ENCODE results near the gene AP3D1. TPM values are rescaled to one million over a fixed set of nuclear protein-coding genes. Genes with fewer than 3 reads are reported as not detected.

The AP3D1 gene
- total RNA-seq, 1 donor from 2014 or later, result 162 TPM

DNA sequence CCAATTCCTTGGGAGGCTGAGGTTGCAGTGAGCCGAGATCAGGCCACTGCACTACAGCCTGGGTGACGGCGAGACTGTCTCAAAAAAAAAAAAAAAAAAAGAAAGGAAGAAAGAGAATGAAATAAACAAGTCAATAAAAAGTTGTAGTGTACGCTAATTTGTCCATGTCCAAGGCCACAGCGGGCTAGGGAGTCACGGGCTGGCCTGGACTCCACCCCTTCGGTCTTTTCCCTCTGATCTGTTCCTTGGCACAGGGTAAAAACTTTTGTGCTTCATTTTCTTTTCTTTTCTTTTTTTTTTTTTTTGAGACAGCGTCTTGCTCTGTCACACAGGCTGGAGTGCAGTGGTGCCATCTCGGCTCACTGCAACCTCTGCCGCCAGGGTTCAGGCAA lies 80.9 kb downstream of the AP3D1 start:
- Mint-ChIP-seq H3K4me3 (ENCODE audit: unreplicated experiment) (no peak overlapping the region), H3K27ac (ENCODE audit: unreplicated experiment) (no peak overlapping the region), H3K9me3 (ENCODE audit: unreplicated experiment) (no peaks in the 10 kb centered on the region), H3K4me1 (ENCODE audit: low read depth, unreplicated experiment) (no peaks in the 10 kb centered on the region), H3K36me3 (ENCODE audit: low read depth, unreplicated experiment) (peaks cover 18% of the 10 kb centered on the region), H3K27me3 (ENCODE audit: low read depth, unreplicated experiment) (no peaks in the 10 kb centered on the region)
- no peaks in the 10 kb centered on the region for H4K20me1 ChIP-seq (ENCODE audit: insufficient read depth, low read length)
- no peaks in the 10 kb centered on the region for H3K27me3 ChIP-seq (ENCODE audit: insufficient read depth, low read length)
- no peak overlapping the region for H3K4me3 ChIP-seq (ENCODE audit: insufficient read depth, low read depth, low read length)
- no peak overlapping the region for H3K27ac ChIP-seq (ENCODE audit: low read depth, low read length)
- DNase-seq (ENCODE audit: low read depth) (no peak), FAIRE-seq (no peak)
- H3K9ac ChIP-seq (ENCODE audit: low read length), result no peak overlapping the region
- no peak for TF ChIP-seq EZH2 (IDR thresholded peaks at IDR 0.05; ENCODE audit: insufficient read depth, low read length)
- TF ChIP-seq, protein P1, sequence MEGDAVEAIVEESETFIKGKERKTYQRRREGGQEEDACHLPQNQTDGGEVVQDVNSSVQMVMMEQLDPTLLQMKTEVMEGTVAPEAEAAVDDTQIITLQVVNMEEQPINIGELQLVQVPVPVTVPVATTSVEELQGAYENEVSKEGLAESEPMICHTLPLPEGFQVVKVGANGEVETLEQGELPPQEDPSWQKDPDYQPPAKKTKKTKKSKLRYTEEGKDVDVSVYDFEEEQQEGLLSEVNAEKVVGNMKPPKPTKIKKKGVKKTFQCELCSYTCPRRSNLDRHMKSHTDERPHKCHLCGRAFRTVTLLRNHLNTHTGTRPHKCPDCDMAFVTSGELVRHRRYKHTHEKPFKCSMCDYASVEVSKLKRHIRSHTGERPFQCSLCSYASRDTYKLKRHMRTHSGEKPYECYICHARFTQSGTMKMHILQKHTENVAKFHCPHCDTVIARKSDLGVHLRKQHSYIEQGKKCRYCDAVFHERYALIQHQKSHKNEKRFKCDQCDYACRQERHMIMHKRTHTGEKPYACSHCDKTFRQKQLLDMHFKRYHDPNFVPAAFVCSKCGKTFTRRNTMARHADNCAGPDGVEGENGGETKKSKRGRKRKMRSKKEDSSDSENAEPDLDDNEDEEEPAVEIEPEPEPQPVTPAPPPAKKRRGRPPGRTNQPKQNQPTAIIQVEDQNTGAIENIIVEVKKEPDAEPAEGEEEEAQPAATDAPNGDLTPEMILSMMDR (IDR thresholded peaks at IDR 0.05; ENCODE audit: insufficient read depth, low read depth, low read length), result no peak
- H3K9me3 ChIP-seq (ENCODE audit: insufficient read depth, low read depth, low read length), result no peaks in the 10 kb centered on the region
- H3K79me2 ChIP-seq (ENCODE audit: insufficient read depth, low read length), result no peaks in the 10 kb centered on the region
- peaks cover 7% of the 10 kb centered on the region for H3K36me3 ChIP-seq (ENCODE audit: insufficient read depth, low read length)
- H2AFZ ChIP-seq (ENCODE audit: low read depth, low read length), result no peak overlapping the region
- H3K4me1 ChIP-seq (ENCODE audit: insufficient read depth, low read length), result no peaks in the 10 kb centered on the region
- H3K4me2 ChIP-seq (ENCODE audit: low read length), result no peak overlapping the region

DNA sequence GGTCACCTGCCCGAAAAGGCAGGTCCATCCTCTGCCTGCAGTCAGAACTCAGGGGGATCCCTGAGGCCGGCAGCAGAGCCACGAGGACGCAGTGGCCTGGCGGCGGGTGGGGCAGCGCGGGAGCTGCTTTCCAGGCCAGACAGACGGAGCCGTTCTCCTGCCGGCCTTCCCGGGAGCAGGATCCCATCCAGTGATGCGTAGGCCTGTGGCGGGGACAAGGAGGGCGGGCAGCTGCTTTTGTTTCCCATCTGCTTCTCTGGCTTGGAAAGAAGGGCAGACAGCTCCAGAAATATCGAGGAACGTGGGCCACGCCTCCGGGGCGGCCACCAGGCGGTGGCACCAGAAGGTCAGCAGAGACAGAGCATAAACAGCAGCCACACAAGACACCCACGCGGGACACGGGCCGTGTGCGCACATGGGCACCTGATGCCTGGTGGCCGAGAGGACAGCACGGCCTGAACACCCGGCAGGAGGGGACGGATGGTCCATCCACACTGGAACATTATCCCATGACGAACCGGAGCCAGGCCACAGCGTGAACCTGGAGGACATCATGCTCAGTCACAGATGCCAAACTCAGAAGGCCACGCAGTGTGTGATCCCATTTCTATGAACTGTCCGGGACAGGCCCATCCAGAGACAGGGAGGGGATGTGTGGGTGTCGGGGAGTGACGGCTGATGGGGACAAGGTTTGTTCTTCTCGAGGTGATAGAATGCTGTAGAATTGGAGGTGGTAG lies 86.4 kb downstream of the AP3D1 start:
- H3K36me3 Mint-ChIP-seq (ENCODE audit: low read depth, unreplicated experiment), result peaks cover 2% of the 10 kb centered on the region
- H3K9me3 ChIP-seq (ENCODE audit: insufficient read depth, low read depth, low read length), result no peaks in the 10 kb centered on the region
- no peaks in the 10 kb centered on the region for H3K27me3 ChIP-seq (ENCODE audit: insufficient read depth, low read length)
- no peaks in the 10 kb centered on the region for H3K27me3 Mint-ChIP-seq (ENCODE audit: low read depth, unreplicated experiment)
- H3K79me2 ChIP-seq (ENCODE audit: insufficient read depth, low read length), result no peaks in the 10 kb centered on the region
- no peak overlapping the region for H3K4me2 ChIP-seq (ENCODE audit: low read length)
- peaks cover 10% of the 10 kb centered on the region for H3K4me1 Mint-ChIP-seq (ENCODE audit: low read depth, unreplicated experiment)
- H3K9ac ChIP-seq (ENCODE audit: low read length), result no peak overlapping the region
- no peaks in the 10 kb centered on the region for H3K9me3 Mint-ChIP-seq (ENCODE audit: unreplicated experiment)
- TF ChIP-seq, protein P1 (IDR thresholded peaks at IDR 0.05; ENCODE audit: insufficient read depth, low read depth, low read length), result no peak
- TF ChIP-seq EZH2 (IDR thresholded peaks at IDR 0.05; ENCODE audit: insufficient read depth, low read length), result no peak
- H3K27ac ChIP-seq (ENCODE audit: low read depth, low read length), result no peak overlapping the region
- peaks cover 20% of the 10 kb centered on the region for H3K4me1 ChIP-seq (ENCODE audit: insufficient read depth, low read length)
- H4K20me1 ChIP-seq (ENCODE audit: insufficient read depth, low read length), result no peaks in the 10 kb centered on the region
- DNase-seq (ENCODE audit: low read depth), result no peak
- H3K36me3 ChIP-seq (ENCODE audit: insufficient read depth, low read length), result no peaks in the 10 kb centered on the region
- H3K4me3 ChIP-seq (ENCODE audit: insufficient read depth, low read depth, low read length), result no peak overlapping the region
- no peak overlapping the region for H2AFZ ChIP-seq (ENCODE audit: low read depth, low read length)
- no peak overlapping the region for H3K4me3 Mint-ChIP-seq (ENCODE audit: unreplicated experiment)
- no peak overlapping the region for H3K27ac Mint-ChIP-seq (ENCODE audit: unreplicated experiment)
- no peak for FAIRE-seq

DNA sequence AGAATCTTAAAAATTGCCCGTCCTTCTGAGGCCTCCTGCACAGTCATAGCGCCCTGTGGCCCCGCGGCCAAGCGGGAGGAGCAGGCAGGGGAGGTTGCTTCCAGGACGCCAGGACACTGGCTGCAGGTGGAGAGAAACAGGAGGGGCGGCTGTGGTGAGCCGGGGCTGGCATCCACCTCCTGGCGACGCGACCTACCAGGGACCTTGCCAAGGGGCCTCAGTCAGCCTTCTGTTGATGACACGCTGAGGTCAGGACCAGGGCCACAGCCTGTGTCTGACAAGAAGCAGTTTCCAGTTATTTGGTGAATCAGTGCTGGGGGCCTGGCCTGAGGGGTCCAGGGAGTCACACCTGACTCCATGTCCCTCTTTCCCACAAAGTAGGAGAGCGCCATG lies 87.0 kb downstream of the AP3D1 start:
- Mint-ChIP-seq H3K4me1 (ENCODE audit: low read depth, unreplicated experiment) (peaks cover 11% of the 10 kb centered on the region), H3K27me3 (ENCODE audit: low read depth, unreplicated experiment) (no peaks in the 10 kb centered on the region), H3K27ac (ENCODE audit: unreplicated experiment) (no peak overlapping the region), H3K36me3 (ENCODE audit: low read depth, unreplicated experiment) (peaks cover 2% of the 10 kb centered on the region), H3K9me3 (ENCODE audit: unreplicated experiment) (no peaks in the 10 kb centered on the region), H3K4me3 (ENCODE audit: unreplicated experiment) (no peak overlapping the region)
- Histone ChIP-seq H3K27me3 (ENCODE audit: insufficient read depth, low read length) (no peaks in the 10 kb centered on the region), H3K4me1 (ENCODE audit: insufficient read depth, low read length) (peaks cover 26% of the 10 kb centered on the region), H3K27ac (ENCODE audit: low read depth, low read length) (no peak overlapping the region), H3K4me3 (ENCODE audit: insufficient read depth, low read depth, low read length) (no peak overlapping the region), H3K36me3 (ENCODE audit: insufficient read depth, low read length) (no peaks in the 10 kb centered on the region), H4K20me1 (ENCODE audit: insufficient read depth, low read length) (no peaks in the 10 kb centered on the region), H2AFZ (ENCODE audit: low read depth, low read length) (no peak overlapping the region), H3K9ac (ENCODE audit: low read length) (no peak overlapping the region), H3K79me2 (ENCODE audit: insufficient read depth, low read length) (no peaks in the 10 kb centered on the region), H3K9me3 (ENCODE audit: insufficient read depth, low read depth, low read length) (no peaks in the 10 kb centered on the region), H3K4me2 (ENCODE audit: low read length) (no peak overlapping the region)
- no peak for FAIRE-seq
- TF ChIP-seq, protein P1 (IDR thresholded peaks at IDR 0.05; ENCODE audit: insufficient read depth, low read depth, low read length), result no peak
- TF ChIP-seq EZH2 (IDR thresholded peaks at IDR 0.05; ENCODE audit: insufficient read depth, low read length), result no peak
- no peak for DNase-seq (ENCODE audit: low read depth)

Measured in astrocyte (in vitro differentiated cells and primary cell).